ENCODE data around the gene UPK3BL1.
"Not testable (repeated sequence)": the region's sequence is repeated elsewhere in the genome, so short reads cannot be mapped to it uniquely, and the experiment has no call there.

Gene UPK3BL1

DNA sequence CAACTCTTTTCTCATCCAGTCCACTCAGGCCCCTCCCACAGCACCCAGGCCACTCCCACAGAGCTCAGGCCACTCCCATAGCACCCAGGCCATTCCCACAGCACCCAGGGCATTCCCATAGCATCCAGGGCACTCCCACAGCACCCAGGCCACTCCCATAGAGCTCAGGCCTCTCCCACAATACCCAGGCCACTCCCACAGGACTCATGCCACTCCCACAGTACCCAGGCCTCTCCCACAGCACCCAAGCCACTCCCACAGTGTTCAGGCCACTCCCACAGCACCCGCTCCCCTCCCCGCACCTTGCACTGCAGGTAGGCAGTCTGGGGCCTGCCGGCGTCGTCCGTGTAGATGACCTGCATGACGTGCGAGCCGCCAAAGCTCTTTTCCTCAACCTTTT lies 52.7 kb downstream of the UPK3BL1 start:
- DNase-seq (ENCODE audit: extremely low read depth in 1 of 2, low read depth in 1 of 2): not testable (repeated sequence)

All from stimulated activated CD8-positive, alpha-beta memory T cell treated with anti-CD3 and anti-CD28 coated beads, Interleukin-7, amount 100 ng/mL, for 48 hours (primary cell).